Measurements from ENCODE around the gene PWWP2A.

DNA sequence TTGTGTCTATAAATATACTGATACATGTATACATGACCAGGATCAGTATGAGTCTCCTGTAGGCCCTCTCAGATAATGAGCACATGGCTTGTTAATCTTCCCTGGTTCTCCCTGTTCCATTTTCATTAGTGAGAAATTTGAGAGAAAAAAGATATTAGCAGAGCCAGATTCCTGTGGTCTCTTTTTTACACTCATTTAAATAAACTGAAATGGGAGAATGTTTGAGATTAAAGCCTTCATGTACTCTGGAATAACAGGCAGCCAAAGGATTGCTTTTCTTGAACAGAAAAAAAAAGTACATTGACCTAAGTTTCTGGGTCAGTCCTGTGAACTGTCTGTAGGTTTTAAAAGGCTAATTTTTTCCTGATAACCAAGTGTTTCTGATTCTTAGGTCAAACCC, 44.2 kb downstream of the PWWP2A start:
- TF ChIP-seq RAD21 (IDR thresholded peaks at IDR 0.05; ENCODE audit: low read depth) (no peak), YY1 (IDR thresholded peaks at IDR 0.05; ENCODE audit: low read depth) (no peak), NFIC (IDR thresholded peaks at IDR 0.05) (no peak), EGR1 (IDR thresholded peaks at IDR 0.05) (no peak), TCF12 (IDR thresholded peaks at IDR 0.05; ENCODE audit: low read depth) (no peak), CEBPB (IDR thresholded peaks at IDR 0.05) (no peak)
- TF ChIP-seq, protein P1, sequence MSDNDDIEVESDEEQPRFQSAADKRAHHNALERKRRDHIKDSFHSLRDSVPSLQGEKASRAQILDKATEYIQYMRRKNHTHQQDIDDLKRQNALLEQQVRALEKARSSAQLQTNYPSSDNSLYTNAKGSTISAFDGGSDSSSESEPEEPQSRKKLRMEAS (IDR thresholded peaks at IDR 0.05) = no peak

Measured in Ishikawa (cell line).